ENCODE data around the gene CDH19. TPM values are rescaled to one million over a fixed set of nuclear protein-coding genes. Genes with fewer than 3 reads are reported as not detected.

The CDH19 gene, protein sequence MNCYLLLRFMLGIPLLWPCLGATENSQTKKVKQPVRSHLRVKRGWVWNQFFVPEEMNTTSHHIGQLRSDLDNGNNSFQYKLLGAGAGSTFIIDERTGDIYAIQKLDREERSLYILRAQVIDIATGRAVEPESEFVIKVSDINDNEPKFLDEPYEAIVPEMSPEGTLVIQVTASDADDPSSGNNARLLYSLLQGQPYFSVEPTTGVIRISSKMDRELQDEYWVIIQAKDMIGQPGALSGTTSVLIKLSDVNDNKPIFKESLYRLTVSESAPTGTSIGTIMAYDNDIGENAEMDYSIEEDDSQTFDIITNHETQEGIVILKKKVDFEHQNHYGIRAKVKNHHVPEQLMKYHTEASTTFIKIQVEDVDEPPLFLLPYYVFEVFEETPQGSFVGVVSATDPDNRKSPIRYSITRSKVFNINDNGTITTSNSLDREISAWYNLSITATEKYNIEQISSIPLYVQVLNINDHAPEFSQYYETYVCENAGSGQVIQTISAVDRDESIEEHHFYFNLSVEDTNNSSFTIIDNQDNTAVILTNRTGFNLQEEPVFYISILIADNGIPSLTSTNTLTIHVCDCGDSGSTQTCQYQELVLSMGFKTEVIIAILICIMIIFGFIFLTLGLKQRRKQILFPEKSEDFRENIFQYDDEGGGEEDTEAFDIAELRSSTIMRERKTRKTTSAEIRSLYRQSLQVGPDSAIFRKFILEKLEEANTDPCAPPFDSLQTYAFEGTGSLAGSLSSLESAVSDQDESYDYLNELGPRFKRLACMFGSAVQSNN
- 0.96 to 2.1 TPM (median 1.7 TPM) in 5 replicates for total RNA-seq (2022; extraction: Qiagen RNA extraction; ENCODE audit: low read depth)

DNA sequence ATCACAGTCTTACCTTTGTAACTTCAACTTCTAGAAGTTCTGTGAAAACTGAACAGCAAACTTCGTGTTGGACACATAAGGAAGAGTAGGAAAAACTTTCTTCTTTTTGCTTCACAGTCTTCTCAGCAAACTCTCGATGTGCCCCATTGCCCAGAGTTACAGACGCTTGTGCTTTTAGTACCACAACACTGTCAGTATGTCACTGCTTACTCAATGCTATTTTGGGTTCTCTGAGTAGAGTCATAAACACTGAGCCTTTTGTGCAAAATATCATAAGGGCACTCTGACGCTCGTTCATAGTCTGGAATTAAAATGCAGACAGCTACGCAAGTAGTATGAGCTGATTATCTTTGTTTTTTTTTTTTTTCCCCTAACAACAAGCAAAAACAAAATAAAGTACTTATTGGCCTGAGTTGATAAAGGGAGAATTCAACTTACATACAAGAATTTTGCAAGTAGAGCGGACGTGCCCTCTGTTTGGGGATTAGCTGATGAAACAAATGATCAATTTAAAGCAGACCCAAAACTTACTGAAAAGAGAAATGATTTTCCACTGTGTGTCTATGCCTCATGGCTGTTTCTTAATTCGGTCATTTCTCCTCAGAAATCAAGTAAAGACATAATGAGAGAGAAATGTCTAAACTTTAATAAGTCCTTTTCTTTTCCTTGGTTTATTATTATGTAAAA lies at the start of gene CDH19:
CDH19 (minus strand) TSS at position 150 of the 687 bp plus-strand sequence. CDS start 31,886 bp downstream, outside the sequence.

